A549 (cell line): ENCODE measurements around the gene DYRK2.

Experiments
- EP300 ChIP-seq, 2 experiments: fragments of >200 bp; sonication (Bioruptor Twin); formaldehyde crosslinking; IDR thresholded peaks; 2 replicates in 1 of 2; 3 replicates in 1 of 2; pipeline ENCODE4 v1.6.1; 2016 to 2017
- HDAC2 ChIP-seq: fragments of 200-600 bp; sonication (generic); IDR thresholded peaks from 2 replicates; pipeline ENCODE4 v1.6.1; 2016
- RAD21 ChIP-seq, 2 experiments: fragments of >200 bp in 1 of 2; sonication (Bioruptor Twin) in 1 of 2; formaldehyde crosslinking in 1 of 2; IDR thresholded peaks in 1 of 2; conservative IDR thresholded peaks in 1 of 2; 2 replicates in 1 of 2; 3 replicates in 1 of 2; pipeline ENCODE4 v1.6.1; 2012 to 2018; ENCODE audit warnings: inconsistent platforms in 1 of 2
- TF ChIP-seq, protein P1 (sequence below): fragments of 200-600 bp; sonication (generic); IDR thresholded peaks from 2 replicates; pipeline ENCODE4 v1.6.1; 2016; ENCODE audit warnings: antibody characterized with exemption, mild to moderate bottlenecking, moderate library complexity
- TF ChIP-seq, protein P2 (sequence below): fragments of 450-650 bp; IDR thresholded peaks from 2 replicates; pipeline ENCODE4 v1.6.1; 2014; ENCODE audit warnings: antibody characterized with exemption
- TF ChIP-seq, protein P3 (sequence below): fragments of >200 bp; sonication (Bioruptor Twin); formaldehyde crosslinking; IDR thresholded peaks from 3 replicates; pipeline ENCODE4 v1.6.1; 2016

DNA sequence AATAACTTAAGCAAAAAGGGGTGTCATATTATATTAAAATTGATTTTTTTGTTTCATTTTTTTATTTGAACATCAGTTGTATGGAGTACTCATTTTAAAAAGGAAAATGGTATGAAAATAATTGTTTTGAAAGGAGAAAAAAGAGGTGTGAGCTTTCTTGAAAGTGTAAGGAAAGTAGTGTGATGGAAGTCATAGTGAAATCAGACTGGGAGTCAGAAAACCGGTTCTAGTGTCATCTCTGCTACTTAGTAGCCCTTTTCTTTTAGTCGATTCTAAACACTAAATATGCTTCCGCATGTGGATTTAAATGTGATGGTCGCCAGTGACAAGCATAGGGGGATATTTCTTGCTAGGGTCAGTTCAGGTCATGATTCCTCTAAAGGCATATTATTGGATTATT lies 1.8 kb upstream of the DYRK2 start:
- TF ChIP-seq, protein P1, sequence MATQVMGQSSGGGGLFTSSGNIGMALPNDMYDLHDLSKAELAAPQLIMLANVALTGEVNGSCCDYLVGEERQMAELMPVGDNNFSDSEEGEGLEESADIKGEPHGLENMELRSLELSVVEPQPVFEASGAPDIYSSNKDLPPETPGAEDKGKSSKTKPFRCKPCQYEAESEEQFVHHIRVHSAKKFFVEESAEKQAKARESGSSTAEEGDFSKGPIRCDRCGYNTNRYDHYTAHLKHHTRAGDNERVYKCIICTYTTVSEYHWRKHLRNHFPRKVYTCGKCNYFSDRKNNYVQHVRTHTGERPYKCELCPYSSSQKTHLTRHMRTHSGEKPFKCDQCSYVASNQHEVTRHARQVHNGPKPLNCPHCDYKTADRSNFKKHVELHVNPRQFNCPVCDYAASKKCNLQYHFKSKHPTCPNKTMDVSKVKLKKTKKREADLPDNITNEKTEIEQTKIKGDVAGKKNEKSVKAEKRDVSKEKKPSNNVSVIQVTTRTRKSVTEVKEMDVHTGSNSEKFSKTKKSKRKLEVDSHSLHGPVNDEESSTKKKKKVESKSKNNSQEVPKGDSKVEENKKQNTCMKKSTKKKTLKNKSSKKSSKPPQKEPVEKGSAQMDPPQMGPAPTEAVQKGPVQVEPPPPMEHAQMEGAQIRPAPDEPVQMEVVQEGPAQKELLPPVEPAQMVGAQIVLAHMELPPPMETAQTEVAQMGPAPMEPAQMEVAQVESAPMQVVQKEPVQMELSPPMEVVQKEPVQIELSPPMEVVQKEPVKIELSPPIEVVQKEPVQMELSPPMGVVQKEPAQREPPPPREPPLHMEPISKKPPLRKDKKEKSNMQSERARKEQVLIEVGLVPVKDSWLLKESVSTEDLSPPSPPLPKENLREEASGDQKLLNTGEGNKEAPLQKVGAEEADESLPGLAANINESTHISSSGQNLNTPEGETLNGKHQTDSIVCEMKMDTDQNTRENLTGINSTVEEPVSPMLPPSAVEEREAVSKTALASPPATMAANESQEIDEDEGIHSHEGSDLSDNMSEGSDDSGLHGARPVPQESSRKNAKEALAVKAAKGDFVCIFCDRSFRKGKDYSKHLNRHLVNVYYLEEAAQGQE, result no peak
- TF ChIP-seq RAD21 (conservative IDR thresholded peaks at IDR 0.05 in 1 of 2, IDR thresholded peaks at IDR 0.05 in 1 of 2) (no peak), EP300 (IDR thresholded peaks at IDR 0.05) (no peak), HDAC2 (no peak)
- TF ChIP-seq, protein P2, sequence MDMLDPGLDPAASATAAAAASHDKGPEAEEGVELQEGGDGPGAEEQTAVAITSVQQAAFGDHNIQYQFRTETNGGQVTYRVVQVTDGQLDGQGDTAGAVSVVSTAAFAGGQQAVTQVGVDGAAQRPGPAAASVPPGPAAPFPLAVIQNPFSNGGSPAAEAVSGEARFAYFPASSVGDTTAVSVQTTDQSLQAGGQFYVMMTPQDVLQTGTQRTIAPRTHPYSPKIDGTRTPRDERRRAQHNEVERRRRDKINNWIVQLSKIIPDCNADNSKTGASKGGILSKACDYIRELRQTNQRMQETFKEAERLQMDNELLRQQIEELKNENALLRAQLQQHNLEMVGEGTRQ, result no peak
- TF ChIP-seq, protein P3, sequence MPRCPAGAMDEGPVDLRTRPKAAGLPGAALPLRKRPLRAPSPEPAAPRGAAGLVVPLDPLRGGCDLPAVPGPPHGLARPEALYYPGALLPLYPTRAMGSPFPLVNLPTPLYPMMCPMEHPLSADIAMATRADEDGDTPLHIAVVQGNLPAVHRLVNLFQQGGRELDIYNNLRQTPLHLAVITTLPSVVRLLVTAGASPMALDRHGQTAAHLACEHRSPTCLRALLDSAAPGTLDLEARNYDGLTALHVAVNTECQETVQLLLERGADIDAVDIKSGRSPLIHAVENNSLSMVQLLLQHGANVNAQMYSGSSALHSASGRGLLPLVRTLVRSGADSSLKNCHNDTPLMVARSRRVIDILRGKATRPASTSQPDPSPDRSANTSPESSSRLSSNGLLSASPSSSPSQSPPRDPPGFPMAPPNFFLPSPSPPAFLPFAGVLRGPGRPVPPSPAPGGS, result no peak
